GM21515 (cell line): ENCODE results near the gene EEF2KMT.
"Not testable (repeated sequence)": the region's sequence is repeated elsewhere in the genome, so short reads cannot be mapped to it uniquely, and the experiment has no call there.

Source experiments
- ATAC-seq: cut with Tn5 transposase; IDR thresholded peaks from one replicate; pipeline ENCODE4 v1.9.1; 2021; ENCODE audit not compliant: unreplicated experiment

Gene EEF2KMT, protein sequence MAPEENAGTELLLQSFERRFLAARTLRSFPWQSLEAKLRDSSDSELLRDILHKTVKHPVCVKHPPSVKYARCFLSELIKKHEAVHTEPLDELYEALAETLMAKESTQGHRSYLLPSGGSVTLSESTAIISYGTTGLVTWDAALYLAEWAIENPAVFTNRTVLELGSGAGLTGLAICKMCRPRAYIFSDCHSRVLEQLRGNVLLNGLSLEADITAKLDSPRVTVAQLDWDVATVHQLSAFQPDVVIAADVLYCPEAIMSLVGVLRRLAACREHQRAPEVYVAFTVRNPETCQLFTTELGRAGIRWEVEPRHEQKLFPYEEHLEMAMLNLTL

DNA sequence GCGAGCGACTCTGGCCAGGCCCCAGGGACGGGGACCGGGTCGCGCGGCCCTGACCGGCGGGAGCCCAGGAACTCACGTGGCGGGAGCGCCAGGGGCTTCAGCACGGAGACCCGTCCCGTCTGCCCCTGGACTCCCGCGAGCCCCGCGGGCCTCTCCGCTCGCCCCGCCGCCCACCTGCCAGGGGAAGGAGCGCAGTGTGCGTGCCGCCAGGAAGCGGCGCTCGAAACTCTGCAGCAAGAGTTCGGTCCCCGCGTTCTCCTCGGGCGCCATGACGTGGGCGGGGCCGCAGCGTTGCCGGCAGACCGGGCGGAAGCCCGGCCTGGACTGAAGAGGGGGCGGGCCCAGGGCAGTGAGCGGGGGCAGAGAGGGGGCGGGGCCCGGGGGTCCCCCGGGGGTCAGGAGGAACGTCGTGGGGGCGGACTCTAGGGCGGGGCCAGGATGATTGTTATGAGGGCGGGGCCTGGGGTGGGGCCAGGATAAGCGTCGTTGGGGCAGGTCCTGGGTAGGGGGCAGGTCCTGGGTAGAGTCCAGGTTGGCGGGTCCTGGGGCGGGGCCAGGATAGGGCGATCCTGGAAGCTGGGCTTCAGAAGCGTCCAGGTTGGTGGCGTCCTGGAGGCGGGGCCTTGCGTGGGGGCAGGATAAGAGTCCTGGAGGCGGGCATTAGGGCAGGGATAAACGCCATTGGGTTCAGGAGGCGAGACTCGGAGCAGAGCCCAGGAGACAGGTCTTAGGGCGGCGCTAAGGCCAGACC is at the start of gene EEF2KMT:
Gene EEF2KMT (minus strand): TSS at position 326 of the 751 bp plus-strand sequence. CDS start 56 bp downstream, at position 270.
- peak; percentile 98 for ATAC-seq

DNA sequence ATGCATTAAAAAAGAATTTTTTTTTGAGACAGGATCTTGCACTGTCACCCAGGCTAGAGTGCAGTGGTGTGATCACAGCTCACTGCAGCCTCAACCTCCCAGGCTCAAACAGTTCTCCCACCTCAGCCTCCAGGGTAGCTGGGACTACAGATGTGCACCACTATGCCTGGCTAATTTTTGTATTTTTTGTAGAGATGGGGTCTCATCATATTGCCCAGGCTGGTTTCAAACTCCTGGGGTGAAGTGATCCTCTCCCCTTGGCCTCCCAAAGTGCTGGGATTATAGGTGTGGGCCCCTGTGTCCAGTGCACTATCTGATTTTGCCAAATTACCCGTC is 47.0 kb upstream of the EEF2KMT start:
- ATAC-seq: not testable (repeated sequence)

DNA sequence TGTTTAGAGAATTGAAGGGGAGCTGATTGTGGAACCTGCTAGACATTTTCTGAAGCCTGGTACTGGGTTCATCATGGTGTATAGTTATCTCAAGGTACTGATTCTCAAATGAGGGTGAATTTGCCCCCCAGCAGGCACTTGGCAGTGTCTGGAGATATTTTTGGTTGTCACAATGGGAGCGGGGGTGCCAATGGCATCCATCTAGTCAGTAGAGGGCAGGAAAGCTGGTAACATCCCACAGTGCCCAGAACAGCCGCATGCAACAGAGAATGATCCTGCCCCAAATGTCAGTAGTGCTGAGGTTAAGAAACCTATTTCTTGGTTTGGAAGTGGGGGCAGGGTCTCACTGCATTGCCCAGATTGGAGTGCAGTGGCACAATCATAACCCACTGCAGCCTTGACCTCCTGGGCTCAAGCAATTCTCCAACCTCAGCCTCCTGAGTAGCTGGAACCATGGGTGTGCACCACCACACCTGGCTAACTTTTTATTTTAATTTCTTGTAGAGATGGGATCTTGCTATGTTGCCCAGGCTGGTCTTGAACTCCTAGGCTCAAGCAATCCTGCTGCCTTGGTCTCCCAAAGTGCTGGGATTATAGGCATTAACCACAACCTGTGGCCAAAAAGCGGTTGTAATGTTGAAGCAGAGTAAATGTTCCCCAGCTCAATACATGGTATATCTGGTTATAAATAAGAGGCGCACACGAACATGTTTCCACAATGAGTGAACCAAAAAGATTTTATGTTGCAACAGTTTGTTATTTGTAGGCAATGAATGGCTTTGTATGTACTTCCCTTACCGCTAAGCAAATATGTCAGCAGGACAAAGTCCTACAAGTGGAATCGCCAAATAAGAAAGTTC is 46.4 kb upstream of the EEF2KMT start:
- ATAC-seq: no peak

DNA sequence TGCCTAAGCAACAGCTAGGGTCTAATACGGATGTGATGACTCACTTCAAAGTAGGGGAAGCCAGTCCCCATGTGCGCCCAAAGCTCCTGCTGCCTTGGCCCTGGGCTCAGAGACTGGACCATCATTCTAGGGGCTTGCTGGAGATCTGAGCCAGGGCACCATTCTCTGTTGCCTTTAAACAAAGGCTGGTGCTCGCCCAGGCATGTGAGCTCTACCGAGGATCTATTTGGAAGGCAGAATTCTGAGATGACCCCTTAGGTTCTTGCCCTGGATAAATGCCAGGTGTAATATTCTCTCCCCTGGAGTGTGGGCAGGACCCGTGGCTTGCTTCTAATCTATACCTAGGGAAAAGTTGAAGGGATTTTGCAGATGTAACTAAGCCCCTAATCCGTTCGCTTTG is 42.6 kb upstream of the EEF2KMT start:
- not testable (repeated sequence) for ATAC-seq

DNA sequence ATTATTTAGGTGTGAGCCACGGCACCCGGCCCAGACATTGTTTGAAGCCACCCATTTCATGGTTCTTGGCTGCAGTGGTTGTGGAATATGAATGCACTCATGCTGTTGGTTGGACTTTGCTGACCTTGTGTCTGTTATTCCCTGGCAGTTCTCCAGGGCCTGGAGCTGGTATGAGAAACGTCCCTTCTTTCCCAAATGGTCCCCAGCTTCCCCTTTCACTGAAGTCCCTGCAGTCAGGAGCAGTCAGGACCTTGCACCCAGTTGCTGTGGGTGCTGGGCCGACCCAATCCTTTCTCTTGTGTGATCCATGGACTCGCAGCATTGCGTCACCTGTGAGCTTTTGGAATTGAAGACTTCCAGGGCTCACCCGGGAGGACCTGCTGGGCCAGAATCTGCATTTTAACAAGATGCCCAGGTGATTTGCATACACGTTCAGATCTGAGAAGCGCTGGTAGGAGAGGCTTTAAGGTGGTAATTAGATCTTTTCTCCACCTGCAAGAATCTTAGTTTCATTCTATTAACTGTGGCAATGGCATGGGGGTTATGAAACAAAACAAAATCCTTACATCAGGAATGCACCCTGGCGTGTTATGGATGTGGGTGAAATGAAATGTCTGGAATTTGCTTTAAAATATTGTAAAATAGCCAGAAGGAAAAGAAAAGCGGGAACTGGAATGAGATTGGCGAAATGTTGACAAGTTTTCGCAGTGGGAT is 37.3 kb upstream of the EEF2KMT start:
- ATAC-seq: not testable (repeated sequence)

DNA sequence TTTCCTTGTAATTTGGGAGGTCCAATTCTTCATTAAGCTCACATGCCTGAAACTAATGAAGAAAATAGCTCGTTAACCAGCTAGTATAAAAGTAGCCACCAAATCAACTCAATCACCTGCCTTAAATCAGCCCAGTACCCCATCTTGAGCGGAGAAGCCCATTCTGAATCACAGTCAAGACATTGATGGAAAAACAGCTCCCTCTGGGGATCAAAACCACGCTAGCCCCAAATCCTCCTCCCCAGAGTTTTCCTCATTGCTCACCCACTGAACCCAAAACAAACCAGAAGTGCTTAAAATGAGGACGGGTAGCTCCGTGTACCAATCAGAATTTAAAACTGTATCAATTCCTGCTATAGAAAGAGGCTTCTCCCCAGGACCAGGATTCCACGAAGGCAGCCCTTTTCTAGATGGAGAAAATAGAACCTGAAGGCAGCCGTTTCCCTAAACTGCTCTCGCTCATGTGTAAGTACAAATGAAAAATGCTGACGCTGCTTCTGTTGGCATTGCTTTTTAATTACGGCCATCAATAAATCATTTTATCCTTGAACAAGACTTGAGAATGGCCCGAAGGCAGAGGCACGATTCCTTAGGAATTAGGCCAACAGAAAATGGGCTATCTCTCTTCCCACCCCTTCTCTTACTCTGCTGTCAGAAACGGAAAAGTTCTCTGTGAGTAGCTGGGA is 35.5 kb upstream of the EEF2KMT start:
- not testable (repeated sequence) for ATAC-seq

DNA sequence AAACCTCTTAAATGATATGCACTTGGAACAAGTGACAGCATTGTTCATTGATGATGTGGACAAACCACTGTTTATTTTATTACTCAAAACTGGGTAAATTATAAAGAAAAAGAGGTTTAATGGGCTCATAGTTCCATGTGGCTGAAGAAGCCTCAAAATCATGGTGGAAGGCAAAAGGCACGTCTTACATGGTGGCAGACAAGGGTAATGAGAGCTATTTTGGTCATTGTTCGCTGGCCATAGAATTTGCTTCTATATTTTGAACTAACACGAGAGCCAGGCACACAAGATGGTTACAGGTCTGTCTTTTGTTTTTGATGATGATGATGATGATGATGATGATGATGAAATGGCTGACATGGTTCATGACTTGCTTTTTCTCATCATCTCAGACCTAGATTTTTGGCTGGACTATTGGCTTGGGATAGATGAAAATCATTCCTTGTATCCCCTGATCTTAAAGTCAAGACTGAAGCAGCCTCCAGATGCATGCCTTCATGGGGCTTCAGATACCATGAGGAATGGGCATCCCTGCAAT is 33.9 kb upstream of the EEF2KMT start:
- not testable (repeated sequence) for ATAC-seq

DNA sequence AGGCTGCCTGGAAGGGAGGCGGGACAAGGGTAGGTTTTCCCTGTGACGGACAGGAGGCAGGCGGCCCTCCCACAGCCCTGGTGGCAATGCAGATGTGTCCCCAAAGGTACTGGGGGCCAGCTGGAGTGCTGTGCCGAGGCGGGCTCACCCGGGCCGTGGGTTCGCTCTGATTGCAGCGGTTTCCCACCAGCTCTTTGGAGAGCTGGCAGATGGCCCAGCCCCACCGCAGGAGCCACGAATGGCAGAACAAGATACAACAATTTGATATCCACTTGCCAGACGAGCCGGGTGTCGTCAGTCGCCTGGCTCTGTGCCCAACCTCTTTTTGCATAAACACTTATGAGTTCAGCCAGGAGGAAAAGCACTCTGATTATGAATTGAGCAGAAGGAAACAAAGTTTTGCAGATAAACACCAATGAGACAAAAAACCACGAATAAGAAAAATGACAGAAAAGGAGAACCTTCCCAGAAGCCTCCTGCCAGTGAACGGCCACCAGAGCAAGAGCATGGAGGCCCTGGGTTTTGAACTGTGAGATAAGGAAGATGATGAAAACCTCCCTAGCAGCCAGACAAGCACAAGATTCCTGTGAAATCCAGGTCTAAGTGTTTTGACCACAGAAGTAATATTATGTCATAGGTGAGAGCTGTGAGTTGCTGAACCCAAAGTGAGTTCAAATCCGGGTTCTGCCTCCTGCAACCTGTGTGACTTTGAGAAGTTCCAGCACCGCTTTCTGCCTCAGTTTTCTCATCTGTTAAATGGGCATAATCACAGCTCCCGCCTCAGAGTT is 19.9 kb upstream of the EEF2KMT start:
- not testable (repeated sequence) for ATAC-seq

DNA sequence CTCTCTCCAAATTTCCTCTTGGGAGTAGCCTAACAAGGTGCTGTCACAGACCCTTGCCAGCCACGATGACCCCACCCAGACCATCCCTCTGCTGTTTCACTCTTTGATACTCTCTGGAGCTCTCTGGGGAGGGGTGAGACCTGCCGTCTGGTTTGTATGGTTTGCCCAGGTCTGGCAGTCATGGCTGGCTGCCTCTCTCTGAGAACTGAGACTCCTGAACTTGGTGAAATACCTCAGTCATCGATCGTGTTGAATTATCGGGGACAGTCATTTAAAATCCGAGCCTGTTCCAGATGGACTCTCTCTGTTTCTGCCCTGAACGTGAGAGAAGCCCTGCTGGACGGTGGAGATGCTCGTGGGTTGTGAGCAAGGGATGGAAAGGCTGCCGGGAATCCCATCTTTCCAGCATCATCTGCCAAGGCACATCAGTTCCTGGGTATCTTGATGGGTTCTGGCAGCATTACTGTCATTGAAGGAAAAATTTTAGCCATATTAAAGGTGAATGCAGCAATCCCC is 19.2 kb upstream of the EEF2KMT start:
- ATAC-seq: not testable (repeated sequence)

DNA sequence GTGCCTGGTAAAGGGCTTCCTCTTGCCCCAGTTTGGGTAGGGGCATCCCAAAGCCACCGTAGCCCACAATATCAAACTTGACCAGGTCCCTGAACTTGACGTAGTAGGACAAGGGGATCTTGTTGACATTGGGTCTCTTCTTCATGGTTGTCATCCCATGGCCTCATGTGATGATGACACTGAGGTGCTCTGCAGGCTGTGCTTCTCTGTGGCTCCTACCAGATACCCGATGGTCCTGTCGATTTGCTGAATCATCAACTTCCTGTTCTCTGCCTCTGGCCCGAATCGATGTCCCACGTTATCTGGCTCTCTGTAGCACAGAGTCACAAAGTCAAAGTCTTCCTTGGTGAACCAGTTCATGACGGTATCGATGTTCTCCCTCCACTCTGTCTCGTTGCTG is 13.3 kb upstream of the EEF2KMT start:
- not testable (repeated sequence) for ATAC-seq

DNA sequence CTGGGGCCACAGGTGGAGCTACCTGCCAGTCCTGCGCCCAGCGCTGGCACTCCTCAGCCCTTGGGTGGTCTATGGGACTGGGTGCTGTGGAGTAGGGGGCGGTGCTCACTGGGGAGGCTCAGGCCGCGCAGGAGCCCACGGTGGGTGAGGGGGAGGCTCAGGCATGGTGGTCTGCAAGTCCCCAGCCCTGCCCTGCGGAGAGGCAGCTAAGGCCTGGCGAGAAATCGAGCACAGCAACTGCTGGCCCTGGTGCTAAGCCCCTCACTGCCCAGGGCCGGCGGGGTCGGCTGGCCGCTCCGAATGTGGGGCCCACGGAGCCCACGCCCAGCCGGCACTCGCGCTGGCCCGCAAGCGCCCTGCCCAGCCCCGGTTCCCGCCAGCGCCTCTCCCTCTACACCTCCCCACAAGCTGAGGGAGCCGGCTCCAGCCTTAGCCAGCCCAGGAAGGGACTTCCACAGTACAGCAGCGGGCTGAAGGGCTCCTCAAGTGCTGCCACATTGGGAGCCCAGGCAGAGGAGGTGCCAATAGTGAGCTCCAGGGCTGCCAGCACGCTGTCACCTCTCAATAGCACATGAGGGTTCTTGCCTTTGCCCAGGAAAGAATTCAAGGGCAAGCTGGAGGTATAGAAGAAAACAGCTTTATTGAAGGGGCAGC is 11.0 kb upstream of the EEF2KMT start:
- ATAC-seq: no peak

DNA sequence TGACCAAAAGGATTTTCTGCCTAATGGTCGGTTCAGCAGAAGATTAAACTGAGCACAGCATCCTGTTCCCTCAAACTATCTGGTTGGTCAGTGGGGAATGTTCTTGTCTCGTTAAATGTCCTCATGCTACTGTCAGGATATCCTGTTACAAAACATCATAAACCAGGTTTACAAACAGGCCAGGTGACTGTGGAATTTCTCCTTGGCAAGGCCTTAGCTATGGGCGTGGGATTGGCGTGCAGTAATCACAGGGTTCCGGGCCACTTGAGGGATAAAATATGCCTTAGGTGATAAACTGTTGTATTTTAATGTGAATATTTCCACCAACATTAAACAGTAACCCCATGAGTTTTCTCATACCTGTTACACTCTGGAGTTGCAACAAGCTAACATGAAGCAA is 7.4 kb upstream of the EEF2KMT start:
- not testable (repeated sequence) for ATAC-seq

DNA sequence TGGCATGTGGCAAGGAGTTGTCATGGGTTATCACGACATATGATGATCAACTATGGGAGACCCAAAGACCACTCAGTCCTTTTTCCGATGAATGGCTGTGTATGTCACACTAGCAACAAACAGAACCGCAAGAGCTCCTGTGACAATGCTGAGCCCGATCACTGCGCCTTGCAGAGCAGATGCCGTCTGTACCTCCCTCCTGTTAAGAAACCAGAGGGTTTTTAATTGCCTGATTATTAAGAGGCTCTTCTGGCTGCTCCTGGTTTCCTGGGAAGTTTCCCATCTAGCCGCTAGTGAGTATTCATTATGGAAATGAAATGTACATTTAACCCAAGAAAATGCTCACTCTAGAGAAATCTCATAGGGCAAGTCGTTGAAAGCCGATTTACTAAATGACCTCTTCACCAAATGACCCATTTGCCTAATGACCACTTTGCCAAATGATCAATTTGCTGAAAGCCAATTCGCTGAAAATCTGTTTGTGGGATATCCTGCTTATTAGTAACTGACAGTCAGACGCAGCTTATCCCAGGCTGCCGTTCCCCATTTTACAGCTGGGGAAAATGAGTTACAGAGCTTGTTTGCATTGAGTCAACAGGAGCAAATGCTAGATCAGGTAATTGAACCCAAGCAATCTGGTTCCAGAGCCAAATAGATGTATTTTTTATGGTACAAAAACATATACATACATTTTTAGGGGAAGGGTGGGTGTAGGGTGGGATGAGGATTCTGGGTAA is 5.9 kb upstream of the EEF2KMT start:
- ATAC-seq: not testable (repeated sequence)

DNA sequence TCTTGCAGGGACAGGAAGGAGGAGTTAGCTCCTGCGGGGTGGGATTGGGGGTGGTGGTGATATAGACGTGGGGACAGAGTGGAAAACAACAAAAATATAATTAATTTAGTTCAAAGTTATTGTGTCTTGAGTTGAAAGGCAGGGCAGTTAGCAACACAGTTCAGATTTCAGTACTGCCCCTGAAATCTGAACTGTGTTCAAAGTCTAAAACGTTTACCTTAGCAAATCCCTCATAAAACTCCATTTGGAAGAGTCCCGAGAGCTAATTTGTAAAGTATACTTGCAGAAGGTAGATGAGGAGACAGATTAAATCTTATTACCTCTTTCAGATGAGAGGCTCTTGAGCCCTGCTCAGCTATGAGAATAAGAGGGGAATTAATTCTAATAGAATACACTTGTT is 1.6 kb upstream of the EEF2KMT start:
- not testable (repeated sequence) for ATAC-seq

DNA sequence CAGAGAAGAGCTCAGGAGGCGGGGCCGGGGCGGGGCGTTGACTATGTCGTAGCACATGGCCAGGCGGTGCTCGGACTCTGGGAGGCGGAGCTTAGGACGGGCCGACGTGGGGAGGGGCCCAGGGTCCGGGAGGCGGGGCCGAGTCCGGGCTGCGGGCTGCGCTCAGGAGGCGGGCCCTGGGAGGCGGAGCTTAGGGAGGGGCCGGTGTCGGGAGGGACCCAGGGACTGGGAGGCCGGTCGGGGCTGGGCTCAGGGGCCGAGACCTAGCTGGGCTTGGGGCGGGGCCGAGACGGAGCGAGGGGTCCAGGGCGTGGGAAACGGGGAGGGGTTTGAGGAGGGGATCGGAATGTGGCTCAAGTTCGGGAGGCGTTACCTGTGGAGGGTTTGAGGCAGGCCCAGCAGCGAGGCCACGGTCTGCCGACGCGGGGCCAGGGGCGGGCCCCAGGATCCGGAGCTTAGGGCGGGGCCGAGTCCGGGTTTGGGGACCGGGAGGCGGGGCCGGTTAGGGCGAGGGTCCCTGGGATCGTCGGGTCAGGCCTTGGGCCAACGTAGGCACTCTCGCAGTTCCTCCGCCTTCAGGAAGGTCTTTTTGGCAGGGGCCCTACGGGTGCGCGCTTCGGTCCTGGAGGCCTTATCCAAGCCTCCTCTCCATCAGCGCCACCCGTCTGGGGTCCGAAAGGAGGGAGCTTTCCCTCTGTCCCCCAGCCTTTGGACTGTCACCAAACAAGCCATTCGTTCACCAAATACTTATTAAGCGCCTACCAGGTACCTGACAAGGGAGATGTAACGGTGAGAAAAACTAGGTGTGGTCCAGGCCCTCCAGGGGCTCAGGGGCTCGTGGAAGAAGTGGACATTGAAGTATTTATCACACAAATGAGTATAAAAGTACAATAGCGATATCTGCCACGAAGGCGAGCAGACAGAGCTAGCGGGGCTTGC is 895 bp upstream of the EEF2KMT start:
- not testable (repeated sequence) for ATAC-seq

DNA sequence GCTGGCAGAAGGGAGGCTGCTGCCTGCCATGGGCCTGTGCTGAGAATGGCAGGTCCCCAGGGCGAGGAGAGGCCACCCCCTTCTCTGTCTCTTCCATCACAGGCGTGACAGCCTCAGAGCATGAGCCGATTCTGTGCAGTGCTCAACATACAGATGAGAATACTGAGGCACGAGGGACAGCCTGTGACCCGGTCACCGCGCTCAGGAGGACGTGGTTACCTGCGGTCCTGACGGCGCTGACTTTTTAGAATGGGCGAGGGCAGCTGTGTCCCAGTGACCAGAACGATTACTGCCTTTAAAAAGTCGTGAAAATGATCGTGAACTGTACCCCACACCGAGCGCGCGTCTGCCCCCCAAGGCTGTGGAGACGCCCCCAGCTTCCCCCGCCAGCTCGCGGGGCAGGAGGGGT is 530 bp downstream of the EEF2KMT start:
- not testable (repeated sequence) for ATAC-seq
